ENCODE results near the gene ZNF440.

ZNF440 gene

GRCh38 chr19:11881151-11881800 is 67.2 kb downstream of the ZNF440 start:
- no peak overlapping the region for H3K27ac ChIP-seq (ENCODE audit: low read depth in 2 of 2, low read length in 2 of 2)
- no peak overlapping the region for H3K4me3 ChIP-seq (ENCODE audit: low read length in 2 of 2)
- no peak overlapping the region for H3K9ac ChIP-seq (ENCODE audit: low read depth in 1 of 2, low read length in 2 of 2)
- H3K27me3 ChIP-seq (ENCODE audit: control insufficient read depth in 2 of 2, insufficient read depth in 2 of 2, low read length in 2 of 2): no peaks in the 10 kb centered on the region
- no peaks in the 10 kb centered on the region for H3K4me1 ChIP-seq (ENCODE audit: control insufficient read depth in 2 of 2, insufficient read depth in 2 of 2, low read length in 2 of 2)
- no peaks in the 10 kb centered on the region for H3K9me3 ChIP-seq (ENCODE audit: control insufficient read depth in 2 of 2, low read length in 2 of 2)
- no peaks in the 10 kb centered on the region for H3K36me3 ChIP-seq (ENCODE audit: control insufficient read depth in 2 of 2, insufficient read depth in 2 of 2, low read length in 2 of 2)

DNA sequence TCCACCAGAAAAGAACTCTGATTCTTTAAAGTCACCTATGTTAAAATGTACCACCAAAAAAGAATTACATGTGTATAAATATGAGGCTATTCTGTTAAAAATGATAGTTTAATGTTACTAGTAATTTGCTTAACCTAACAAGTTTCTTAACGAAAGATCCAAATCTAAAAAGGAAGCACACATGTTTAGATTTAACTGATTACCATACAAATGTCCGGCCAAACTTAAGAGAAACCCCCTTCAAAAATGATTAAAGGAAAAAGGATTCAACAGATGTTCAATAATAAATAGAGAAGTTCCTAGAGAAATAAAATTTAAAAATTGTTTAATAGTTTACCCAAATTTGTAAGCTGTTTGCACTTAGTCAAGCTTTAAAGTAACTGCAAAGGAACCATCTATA is 68.5 kb downstream of the ZNF440 start:
- Histone ChIP-seq H3K36me3 (ENCODE audit: control insufficient read depth in 2 of 2, insufficient read depth in 2 of 2, low read length in 2 of 2) (no peaks in the 10 kb centered on the region), H3K4me1 (ENCODE audit: control insufficient read depth in 2 of 2, insufficient read depth in 2 of 2, low read length in 2 of 2) (peaks cover 4 to 5% of the 10 kb centered on the region in 2 donors), H3K27ac (ENCODE audit: low read depth in 2 of 2, low read length in 2 of 2) (no peak overlapping the region), H3K4me3 (ENCODE audit: low read length in 2 of 2) (no peak overlapping the region), H3K27me3 (ENCODE audit: control insufficient read depth in 2 of 2, insufficient read depth in 2 of 2, low read length in 2 of 2) (no peaks in the 10 kb centered on the region), H3K9ac (ENCODE audit: low read depth in 1 of 2, low read length in 2 of 2) (no peak overlapping the region), H3K9me3 (ENCODE audit: control insufficient read depth in 2 of 2, low read length in 2 of 2) (no peaks in the 10 kb centered on the region)
